Glutamatergic neuron (in vitro differentiated cells): ENCODE measurements around the gene PCNX3. TPM values are rescaled to one million over a fixed set of nuclear protein-coding genes. Genes with fewer than 3 reads are reported as not detected.

Source experiments
- DNase-seq: peaks from one replicate; pipeline ENCODE4 v3.0.0; 2022
- H3K27ac Mint-ChIP-seq: one replicate; pipeline ENCODE4 v1.8.0; 2020; ENCODE audit warnings: mild to moderate bottlenecking, mixed read lengths, inconsistent platforms; ENCODE audit not compliant: unreplicated experiment
- H3K27me3 Mint-ChIP-seq: one replicate; pipeline ENCODE4 v1.8.0; 2020; ENCODE audit warnings: mild to moderate bottlenecking, moderate library complexity, mixed read lengths, inconsistent platforms; ENCODE audit not compliant: unreplicated experiment
- H3K36me3 Mint-ChIP-seq: one replicate; pipeline ENCODE4 v1.8.0; 2020; ENCODE audit warnings: mild to moderate bottlenecking, mixed read lengths, inconsistent platforms; ENCODE audit not compliant: unreplicated experiment
- H3K4me1 Mint-ChIP-seq: one replicate; pipeline ENCODE4 v1.8.0; 2020; ENCODE audit warnings: mild to moderate bottlenecking, low read depth, mixed read lengths, inconsistent platforms; ENCODE audit not compliant: unreplicated experiment
- H3K4me3 Mint-ChIP-seq: one replicate; pipeline ENCODE4 v1.8.0; 2020; ENCODE audit warnings: mild to moderate bottlenecking, mixed read lengths, inconsistent platforms; ENCODE audit not compliant: unreplicated experiment
- H3K9me3 Mint-ChIP-seq: one replicate; pipeline ENCODE4 v1.8.0; 2020; ENCODE audit warnings: mild to moderate bottlenecking, moderate library complexity, mixed read lengths, inconsistent platforms; ENCODE audit not compliant: unreplicated experiment
- total RNA-seq: library from RNA; stranded (reverse); fragmentation: NEBNext Ultra II Directional; extraction: Animal tissue kit (Norgen Biotek cat#: 25700); gene quantifications from one replicate; pipeline ENCODE4 v1.2.1, GENCODE V29; 2021; ENCODE audit not compliant: unreplicated experiment
- TF ChIP-seq, protein P1 (sequence below): fragments of 200-600 bp; sonication (generic); IDR thresholded peaks from one replicate; pipeline ENCODE4 v1.5.0; 2021; ENCODE audit not compliant: partially characterized antibody, unreplicated experiment

Gene PCNX3
- total RNA-seq, 1 donor from 2014 or later: 43.3 TPM

DNA sequence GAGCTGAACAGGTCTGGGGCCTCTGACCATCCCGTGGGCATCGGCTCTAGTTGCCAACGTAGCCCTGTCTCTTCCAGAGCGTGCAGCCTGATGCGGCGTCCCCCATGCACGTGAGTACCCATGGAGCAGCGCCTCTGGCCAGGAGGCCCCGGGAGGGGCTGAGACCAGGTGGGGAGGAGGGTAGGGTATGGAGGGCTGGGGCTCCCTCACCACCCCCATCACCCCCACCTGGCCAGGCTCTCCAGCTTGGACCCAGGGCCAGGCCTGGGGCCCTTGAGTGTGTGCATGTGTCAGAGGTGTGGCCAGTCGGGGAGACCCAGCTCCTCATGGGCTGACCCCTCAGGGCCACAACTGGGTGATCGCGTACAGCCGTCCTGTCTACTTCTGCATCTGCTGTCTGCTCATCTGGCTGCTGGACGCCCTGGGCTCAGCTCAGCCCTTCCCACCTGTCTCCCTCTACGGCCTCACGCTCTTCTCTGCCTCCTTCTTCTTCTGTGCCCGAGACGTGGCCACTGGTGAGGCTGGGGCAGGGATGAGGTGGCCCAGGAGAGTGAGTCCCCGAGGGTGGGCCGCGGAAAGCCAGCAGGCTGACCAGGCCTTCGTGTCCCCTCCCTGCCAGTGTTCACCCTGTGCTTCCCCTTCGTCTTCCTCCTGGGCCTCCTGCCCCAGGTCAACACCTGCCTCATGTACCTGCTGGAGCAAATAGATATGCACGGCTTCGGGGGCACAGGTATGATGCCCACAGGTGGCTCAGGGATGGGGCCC is 8.5 kb downstream of the PCNX3 start:
- Mint-ChIP-seq H3K27me3 (peaks cover 4% of the 10 kb centered on the region), H3K4me3 (no peak overlapping the region), H3K36me3 (no peaks in the 10 kb centered on the region), H3K9me3 (peaks cover 1% of the 10 kb centered on the region), H3K4me1 (no peaks in the 10 kb centered on the region), H3K27ac (no peak overlapping the region)
- TF ChIP-seq, protein P1, sequence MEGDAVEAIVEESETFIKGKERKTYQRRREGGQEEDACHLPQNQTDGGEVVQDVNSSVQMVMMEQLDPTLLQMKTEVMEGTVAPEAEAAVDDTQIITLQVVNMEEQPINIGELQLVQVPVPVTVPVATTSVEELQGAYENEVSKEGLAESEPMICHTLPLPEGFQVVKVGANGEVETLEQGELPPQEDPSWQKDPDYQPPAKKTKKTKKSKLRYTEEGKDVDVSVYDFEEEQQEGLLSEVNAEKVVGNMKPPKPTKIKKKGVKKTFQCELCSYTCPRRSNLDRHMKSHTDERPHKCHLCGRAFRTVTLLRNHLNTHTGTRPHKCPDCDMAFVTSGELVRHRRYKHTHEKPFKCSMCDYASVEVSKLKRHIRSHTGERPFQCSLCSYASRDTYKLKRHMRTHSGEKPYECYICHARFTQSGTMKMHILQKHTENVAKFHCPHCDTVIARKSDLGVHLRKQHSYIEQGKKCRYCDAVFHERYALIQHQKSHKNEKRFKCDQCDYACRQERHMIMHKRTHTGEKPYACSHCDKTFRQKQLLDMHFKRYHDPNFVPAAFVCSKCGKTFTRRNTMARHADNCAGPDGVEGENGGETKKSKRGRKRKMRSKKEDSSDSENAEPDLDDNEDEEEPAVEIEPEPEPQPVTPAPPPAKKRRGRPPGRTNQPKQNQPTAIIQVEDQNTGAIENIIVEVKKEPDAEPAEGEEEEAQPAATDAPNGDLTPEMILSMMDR: no peak
- DNase-seq: no peak

- Mint-ChIP-seq H3K27ac (no peak overlapping the region), H3K4me1 (no peaks in the 10 kb centered on the region), H3K36me3 (no peaks in the 10 kb centered on the region), H3K4me3 (no peak overlapping the region), H3K27me3 (peaks cover 2% of the 10 kb centered on the region), H3K9me3 (peaks cover 1% of the 10 kb centered on the region)
- DNase-seq: no peak
- TF ChIP-seq, protein P1: no peak
Measured at GRCh38 chr11:65624931-65625627, 9.5 kb downstream of the PCNX3 start.

- Mint-ChIP-seq H3K9me3 (peaks cover 1% of the 10 kb centered on the region), H3K27ac (no peak overlapping the region), H3K27me3 (peaks cover 2% of the 10 kb centered on the region), H3K36me3 (no peaks in the 10 kb centered on the region), H3K4me3 (peak overlapping the region; percentile 50), H3K4me1 (no peaks in the 10 kb centered on the region)
- TF ChIP-seq, protein P1: peak; percentile 49
- peak; percentile 61 for DNase-seq
Measured at GRCh38 chr11:65625628-65626342, 10.2 kb downstream of the PCNX3 start.

- H3K9me3 Mint-ChIP-seq: peaks cover 1% of the 10 kb centered on the region
- no peak for DNase-seq
- peaks cover 2% of the 10 kb centered on the region for H3K27me3 Mint-ChIP-seq
- no peak overlapping the region for H3K4me3 Mint-ChIP-seq
- no peaks in the 10 kb centered on the region for H3K36me3 Mint-ChIP-seq
- H3K27ac Mint-ChIP-seq: no peak overlapping the region
- no peaks in the 10 kb centered on the region for H3K4me1 Mint-ChIP-seq
- TF ChIP-seq, protein P1: no peak
Measured at GRCh38 chr11:65627202-65627601, 11.6 kb downstream of the PCNX3 start.
